T-helper 1 cell (primary cell): ENCODE data around the gene KLK7.

Experiments
- DNase-seq, 5 donors: peaks; one replicate each; pipeline ENCODE4 v3.0.0-alpha.2; 2012 to 2020
- total RNA-seq, 4 donors: gene quantifications; one replicate each; lab custom pipeline; 2026; lab: John Stamatoyannopoulos, UW

The KLK7 gene
- 0 reads per million in 4 donors for total RNA-seq

GRCh38 chr19:50983625-50984292 is at the start of gene KLK7:
TSS of gene KLK7 (minus strand) at chr19:50983917. CDS start at chr19:50982399, 1,518 bp downstream.
- no peak for DNase-seq

- no peak for DNase-seq
These were observed 48.1 kb upstream of the KLK7 start for GRCh38 chr19:51031880-51032225.

GRCh38 chr19:51031220-51031879 is 47.6 kb upstream of the KLK7 start:
- DNase-seq = no peak

GRCh38 chr19:51030631-51031030 is 46.9 kb upstream of the KLK7 start:
- DNase-seq = no peak

- DNase-seq = no peak
These were observed 46.0 kb upstream of the KLK7 start for GRCh38 chr19:51029718-51030117.

- no peak for DNase-seq
These were observed 44.2 kb upstream of the KLK7 start for GRCh38 chr19:51027873-51028272.

GRCh38 chr19:51027126-51027806 is 43.5 kb upstream of the KLK7 start:
- DNase-seq = no peak

- DNase-seq = no peak
These were observed 42.8 kb upstream of the KLK7 start, which contains the start of gene KLK11 for GRCh38 chr19:51026554-51026831. TSS of gene KLK11 (minus strand) at chr19:51026616. CDS start at chr19:51025631, 985 bp downstream.

- DNase-seq = no peak
These were observed 42.3 kb upstream of the KLK7 start for GRCh38 chr19:51025809-51026553.

- DNase-seq = no peak
These were observed 41.7 kb upstream of the KLK7 start for GRCh38 chr19:51025401-51025800.

- no peak for DNase-seq
These were observed 41.2 kb upstream of the KLK7 start for GRCh38 chr19:51024924-51025323.

GRCh38 chr19:51023946-51024345 is 40.2 kb upstream of the KLK7 start:
- no peak for DNase-seq

- no peak for DNase-seq
These were observed 38.8 kb upstream of the KLK7 start for GRCh38 chr19:51022526-51022925.

- no peak for DNase-seq
These were observed 37.4 kb upstream of the KLK7 start for GRCh38 chr19:51020988-51021651.

- DNase-seq = no peak
These were observed 35.8 kb upstream of the KLK7 start, which contains the start of gene KLK10 for GRCh38 chr19:51019544-51019925. TSS of gene KLK10 (minus strand) at chr19:51019709. CDS start at chr19:51019130, 579 bp downstream.

- DNase-seq = no peak
These were observed 35.2 kb upstream of the KLK7 start for GRCh38 chr19:51018745-51019543.

GRCh38 chr19:51016798-51017683 is 33.3 kb upstream of the KLK7 start:
- peak in 3 of 5 donors; percentile 34 to 56 (median 49) for DNase-seq

GRCh38 chr19:51015691-51016267 is 32.1 kb upstream of the KLK7 start:
- no peak for DNase-seq

GRCh38 chr19:51014242-51014641 is 30.5 kb upstream of the KLK7 start:
- DNase-seq = no peak

GRCh38 chr19:51012661-51013190 is 29.0 kb upstream of the KLK7 start:
- DNase-seq = no peak
